Uterus (tissue), 2 donors: ENCODE measurements around the gene DDIT4.

Experiments used
- POLR2A ChIP-seq, 2 donors: fragments of 450-650 bp; IDR thresholded peaks; one replicate each; pipeline ENCODE4 v1.6.1; 2016; ENCODE audit warnings: antibody characterized with exemption in 2 of 2, mild to moderate bottlenecking in 1 of 2, moderate library complexity in 1 of 2
- TF ChIP-seq, protein P1 (sequence below), 4 experiments: fragments of 200-600 bp in 2 of 4; fragments of 450-650 bp in 2 of 4; sonication (generic) in 2 of 4; IDR thresholded peaks; one replicate each; pipeline ENCODE4 v1.5.1; 2016 to 2019; ENCODE audit warnings: antibody characterized with exemption in 4 of 4, mild to moderate bottlenecking in 2 of 4, moderate library complexity in 1 of 4

DNA sequence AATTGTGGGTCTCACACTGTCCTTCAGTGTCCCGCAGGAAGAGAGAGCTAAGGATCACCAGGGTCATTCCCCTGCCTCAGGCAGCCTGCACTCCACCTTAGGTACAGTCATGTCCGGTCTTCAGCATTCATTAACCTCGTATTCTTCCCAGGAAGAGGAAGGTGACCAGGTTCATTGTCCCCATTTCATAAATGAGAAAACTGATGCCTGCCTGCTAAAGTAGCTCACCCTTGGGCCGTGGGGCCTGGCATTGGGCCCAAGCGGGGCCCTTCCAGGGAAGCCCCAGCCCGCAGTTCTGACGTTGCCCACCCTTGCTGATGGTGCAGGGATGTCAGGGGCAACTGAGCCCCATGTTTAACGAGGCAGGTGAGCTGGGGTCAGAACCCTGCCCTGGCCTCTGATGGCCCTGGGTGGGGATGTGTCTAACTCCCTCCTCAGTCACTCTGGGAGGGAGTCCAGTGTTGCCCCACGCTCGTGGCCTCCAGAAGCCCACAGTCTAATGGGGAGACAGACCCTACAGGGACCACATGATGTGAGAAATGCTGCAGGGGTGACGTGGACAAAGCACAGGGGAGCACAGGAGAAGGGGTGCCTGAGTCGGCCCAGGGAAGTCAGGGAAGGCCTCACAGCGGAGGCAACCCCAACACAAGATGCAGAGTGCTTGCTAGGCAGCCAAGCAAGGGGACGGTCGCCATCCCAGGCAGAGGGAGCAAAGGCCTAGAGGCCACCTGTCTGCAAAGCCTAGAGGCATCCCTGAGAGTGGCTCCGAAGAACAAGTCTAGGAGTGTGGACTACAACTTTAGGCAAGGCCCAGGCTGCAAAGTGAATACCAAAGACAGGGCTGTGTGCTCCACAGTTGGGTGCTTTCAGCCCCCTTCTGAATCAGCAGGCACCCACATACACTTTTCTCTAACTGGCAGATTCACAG is 25.1 kb downstream of the DDIT4 start:
- no peak for TF ChIP-seq POLR2A (IDR thresholded peaks at IDR 0.05)
- TF ChIP-seq, protein P1, sequence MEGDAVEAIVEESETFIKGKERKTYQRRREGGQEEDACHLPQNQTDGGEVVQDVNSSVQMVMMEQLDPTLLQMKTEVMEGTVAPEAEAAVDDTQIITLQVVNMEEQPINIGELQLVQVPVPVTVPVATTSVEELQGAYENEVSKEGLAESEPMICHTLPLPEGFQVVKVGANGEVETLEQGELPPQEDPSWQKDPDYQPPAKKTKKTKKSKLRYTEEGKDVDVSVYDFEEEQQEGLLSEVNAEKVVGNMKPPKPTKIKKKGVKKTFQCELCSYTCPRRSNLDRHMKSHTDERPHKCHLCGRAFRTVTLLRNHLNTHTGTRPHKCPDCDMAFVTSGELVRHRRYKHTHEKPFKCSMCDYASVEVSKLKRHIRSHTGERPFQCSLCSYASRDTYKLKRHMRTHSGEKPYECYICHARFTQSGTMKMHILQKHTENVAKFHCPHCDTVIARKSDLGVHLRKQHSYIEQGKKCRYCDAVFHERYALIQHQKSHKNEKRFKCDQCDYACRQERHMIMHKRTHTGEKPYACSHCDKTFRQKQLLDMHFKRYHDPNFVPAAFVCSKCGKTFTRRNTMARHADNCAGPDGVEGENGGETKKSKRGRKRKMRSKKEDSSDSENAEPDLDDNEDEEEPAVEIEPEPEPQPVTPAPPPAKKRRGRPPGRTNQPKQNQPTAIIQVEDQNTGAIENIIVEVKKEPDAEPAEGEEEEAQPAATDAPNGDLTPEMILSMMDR (IDR thresholded peaks at IDR 0.05), result no peak
